ENCODE results near the gene PARD6A.

DNA sequence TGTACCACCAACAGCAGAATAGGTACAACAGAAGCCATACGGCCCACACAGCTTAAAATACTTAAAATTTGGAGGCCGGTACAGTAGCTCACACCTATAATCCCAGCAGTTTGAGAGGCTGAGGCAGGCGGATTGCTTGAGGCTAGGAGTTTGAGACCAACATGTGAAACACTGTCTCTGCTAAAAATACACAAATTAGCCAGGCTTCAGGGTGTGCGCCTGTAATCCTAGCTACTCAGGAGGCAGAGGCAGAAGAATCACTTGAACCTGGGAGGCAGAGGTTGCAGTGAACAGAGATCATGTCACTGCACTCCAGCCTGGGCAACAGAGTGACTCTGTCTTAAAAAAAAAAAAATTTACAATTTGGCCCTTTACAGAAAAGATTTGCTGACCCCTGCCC is 41.4 kb downstream of the PARD6A start:
- TF ChIP-seq ZBTB7B (CRISPR knock-in tag; IDR thresholded peaks at IDR 0.05) = no peak
- TF ChIP-seq, protein P1, sequence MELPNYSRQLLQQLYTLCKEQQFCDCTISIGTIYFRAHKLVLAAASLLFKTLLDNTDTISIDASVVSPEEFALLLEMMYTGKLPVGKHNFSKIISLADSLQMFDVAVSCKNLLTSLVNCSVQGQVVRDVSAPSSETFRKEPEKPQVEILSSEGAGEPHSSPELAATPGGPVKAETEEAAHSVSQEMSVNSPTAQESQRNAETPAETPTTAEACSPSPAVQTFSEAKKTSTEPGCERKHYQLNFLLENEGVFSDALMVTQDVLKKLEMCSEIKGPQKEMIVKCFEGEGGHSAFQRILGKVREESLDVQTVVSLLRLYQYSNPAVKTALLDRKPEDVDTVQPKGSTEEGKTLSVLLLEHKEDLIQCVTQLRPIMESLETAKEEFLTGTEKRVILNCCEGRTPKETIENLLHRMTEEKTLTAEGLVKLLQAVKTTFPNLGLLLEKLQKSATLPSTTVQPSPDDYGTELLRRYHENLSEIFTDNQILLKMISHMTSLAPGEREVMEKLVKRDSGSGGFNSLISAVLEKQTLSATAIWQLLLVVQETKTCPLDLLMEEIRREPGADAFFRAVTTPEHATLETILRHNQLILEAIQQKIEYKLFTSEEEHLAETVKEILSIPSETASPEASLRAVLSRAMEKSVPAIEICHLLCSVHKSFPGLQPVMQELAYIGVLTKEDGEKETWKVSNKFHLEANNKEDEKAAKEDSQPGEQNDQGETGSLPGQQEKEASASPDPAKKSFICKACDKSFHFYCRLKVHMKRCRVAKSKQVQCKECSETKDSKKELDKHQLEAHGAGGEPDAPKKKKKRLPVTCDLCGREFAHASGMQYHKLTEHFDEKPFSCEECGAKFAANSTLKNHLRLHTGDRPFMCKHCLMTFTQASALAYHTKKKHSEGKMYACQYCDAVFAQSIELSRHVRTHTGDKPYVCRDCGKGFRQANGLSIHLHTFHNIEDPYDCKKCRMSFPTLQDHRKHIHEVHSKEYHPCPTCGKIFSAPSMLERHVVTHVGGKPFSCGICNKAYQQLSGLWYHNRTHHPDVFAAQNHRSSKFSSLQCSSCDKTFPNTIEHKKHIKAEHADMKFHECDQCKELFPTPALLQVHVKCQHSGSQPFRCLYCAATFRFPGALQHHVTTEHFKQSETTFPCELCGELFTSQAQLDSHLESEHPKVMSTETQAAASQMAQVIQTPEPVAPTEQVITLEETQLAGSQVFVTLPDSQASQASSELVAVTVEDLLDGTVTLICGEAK (IDR thresholded peaks at IDR 0.05) = no peak
- TF ChIP-seq, protein P1 (CRISPR knock-in tag; IDR thresholded peaks at IDR 0.05) = no peak
- TF ChIP-seq, protein P2, sequence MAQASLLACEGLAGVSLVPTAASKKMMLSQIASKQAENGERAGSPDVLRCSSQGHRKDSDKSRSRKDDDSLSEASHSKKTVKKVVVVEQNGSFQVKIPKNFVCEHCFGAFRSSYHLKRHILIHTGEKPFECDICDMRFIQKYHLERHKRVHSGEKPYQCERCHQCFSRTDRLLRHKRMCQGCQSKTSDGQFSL (CRISPR knock-in tag; IDR thresholded peaks at IDR 0.05) = no peak
- TF ChIP-seq POLR2AphosphoS5 (IDR thresholded peaks at IDR 0.05; ENCODE audit: low read depth, low read length) = no peak
- no peak for TF ChIP-seq PCBP1 (IDR thresholded peaks at IDR 0.05; ENCODE audit: borderline replicate concordance, low read depth, low read length)
- TF ChIP-seq CTCF (CRISPR knock-in tag; IDR thresholded peaks at IDR 0.05) = no peak
- no peak for TF ChIP-seq NFIB (CRISPR knock-in tag; IDR thresholded peaks at IDR 0.05; ENCODE audit: borderline replicate concordance)
- no peak for TF ChIP-seq ZNF704 (CRISPR knock-in tag; IDR thresholded peaks at IDR 0.05; ENCODE audit: borderline replicate concordance)
- TF ChIP-seq, protein P3, sequence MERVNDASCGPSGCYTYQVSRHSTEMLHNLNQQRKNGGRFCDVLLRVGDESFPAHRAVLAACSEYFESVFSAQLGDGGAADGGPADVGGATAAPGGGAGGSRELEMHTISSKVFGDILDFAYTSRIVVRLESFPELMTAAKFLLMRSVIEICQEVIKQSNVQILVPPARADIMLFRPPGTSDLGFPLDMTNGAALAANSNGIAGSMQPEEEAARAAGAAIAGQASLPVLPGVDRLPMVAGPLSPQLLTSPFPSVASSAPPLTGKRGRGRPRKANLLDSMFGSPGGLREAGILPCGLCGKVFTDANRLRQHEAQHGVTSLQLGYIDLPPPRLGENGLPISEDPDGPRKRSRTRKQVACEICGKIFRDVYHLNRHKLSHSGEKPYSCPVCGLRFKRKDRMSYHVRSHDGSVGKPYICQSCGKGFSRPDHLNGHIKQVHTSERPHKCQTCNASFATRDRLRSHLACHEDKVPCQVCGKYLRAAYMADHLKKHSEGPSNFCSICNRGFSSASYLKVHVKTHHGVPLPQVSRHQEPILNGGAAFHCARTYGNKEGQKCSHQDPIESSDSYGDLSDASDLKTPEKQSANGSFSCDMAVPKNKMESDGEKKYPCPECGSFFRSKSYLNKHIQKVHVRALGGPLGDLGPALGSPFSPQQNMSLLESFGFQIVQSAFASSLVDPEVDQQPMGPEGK (CRISPR knock-in tag; IDR thresholded peaks at IDR 0.05) = no peak
- TF ChIP-seq, protein P4, sequence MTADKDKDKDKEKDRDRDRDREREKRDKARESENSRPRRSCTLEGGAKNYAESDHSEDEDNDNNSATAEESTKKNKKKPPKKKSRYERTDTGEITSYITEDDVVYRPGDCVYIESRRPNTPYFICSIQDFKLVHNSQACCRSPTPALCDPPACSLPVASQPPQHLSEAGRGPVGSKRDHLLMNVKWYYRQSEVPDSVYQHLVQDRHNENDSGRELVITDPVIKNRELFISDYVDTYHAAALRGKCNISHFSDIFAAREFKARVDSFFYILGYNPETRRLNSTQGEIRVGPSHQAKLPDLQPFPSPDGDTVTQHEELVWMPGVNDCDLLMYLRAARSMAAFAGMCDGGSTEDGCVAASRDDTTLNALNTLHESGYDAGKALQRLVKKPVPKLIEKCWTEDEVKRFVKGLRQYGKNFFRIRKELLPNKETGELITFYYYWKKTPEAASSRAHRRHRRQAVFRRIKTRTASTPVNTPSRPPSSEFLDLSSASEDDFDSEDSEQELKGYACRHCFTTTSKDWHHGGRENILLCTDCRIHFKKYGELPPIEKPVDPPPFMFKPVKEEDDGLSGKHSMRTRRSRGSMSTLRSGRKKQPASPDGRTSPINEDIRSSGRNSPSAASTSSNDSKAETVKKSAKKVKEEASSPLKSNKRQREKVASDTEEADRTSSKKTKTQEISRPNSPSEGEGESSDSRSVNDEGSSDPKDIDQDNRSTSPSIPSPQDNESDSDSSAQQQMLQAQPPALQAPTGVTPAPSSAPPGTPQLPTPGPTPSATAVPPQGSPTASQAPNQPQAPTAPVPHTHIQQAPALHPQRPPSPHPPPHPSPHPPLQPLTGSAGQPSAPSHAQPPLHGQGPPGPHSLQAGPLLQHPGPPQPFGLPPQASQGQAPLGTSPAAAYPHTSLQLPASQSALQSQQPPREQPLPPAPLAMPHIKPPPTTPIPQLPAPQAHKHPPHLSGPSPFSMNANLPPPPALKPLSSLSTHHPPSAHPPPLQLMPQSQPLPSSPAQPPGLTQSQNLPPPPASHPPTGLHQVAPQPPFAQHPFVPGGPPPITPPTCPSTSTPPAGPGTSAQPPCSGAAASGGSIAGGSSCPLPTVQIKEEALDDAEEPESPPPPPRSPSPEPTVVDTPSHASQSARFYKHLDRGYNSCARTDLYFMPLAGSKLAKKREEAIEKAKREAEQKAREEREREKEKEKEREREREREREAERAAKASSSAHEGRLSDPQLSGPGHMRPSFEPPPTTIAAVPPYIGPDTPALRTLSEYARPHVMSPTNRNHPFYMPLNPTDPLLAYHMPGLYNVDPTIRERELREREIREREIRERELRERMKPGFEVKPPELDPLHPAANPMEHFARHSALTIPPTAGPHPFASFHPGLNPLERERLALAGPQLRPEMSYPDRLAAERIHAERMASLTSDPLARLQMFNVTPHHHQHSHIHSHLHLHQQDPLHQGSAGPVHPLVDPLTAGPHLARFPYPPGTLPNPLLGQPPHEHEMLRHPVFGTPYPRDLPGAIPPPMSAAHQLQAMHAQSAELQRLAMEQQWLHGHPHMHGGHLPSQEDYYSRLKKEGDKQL (CRISPR knock-in tag; IDR thresholded peaks at IDR 0.05; ENCODE audit: low read depth) = no peak
- TF ChIP-seq EP300 (IDR thresholded peaks at IDR 0.05; ENCODE audit: low read depth in 2 of 2, low read length in 2 of 2) = no peak
- no peak for TF ChIP-seq EP300 (CRISPR knock-in tag; IDR thresholded peaks at IDR 0.05; ENCODE audit: borderline replicate concordance)

All from HepG2 (cell line).